GM18870 (cell line): ENCODE measurements around the gene DNASE2.
"Not testable (repeated sequence)": the region's sequence is repeated elsewhere in the genome, so short reads cannot be mapped to it uniquely, and the experiment has no call there.

ENCODE experiments used
- ATAC-seq: cut with Tn5 transposase; IDR thresholded peaks from one replicate; pipeline ENCODE4 v1.9.1; 2021; ENCODE audit warnings: moderate library complexity; ENCODE audit not compliant: unreplicated experiment

The DNASE2 gene, protein sequence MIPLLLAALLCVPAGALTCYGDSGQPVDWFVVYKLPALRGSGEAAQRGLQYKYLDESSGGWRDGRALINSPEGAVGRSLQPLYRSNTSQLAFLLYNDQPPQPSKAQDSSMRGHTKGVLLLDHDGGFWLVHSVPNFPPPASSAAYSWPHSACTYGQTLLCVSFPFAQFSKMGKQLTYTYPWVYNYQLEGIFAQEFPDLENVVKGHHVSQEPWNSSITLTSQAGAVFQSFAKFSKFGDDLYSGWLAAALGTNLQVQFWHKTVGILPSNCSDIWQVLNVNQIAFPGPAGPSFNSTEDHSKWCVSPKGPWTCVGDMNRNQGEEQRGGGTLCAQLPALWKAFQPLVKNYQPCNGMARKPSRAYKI

GRCh38 chr19:12881172-12881808, at the start of gene DNASE2:
DNASE2 (minus strand) TSS chr19:12881449; CDS start chr19:12881375, 74 bp downstream.
- ATAC-seq: peak; percentile 58

- no peak for ATAC-seq
These were observed 48.9 kb upstream of the DNASE2 start for GRCh38 chr19:12930002-12930645.

DNA sequence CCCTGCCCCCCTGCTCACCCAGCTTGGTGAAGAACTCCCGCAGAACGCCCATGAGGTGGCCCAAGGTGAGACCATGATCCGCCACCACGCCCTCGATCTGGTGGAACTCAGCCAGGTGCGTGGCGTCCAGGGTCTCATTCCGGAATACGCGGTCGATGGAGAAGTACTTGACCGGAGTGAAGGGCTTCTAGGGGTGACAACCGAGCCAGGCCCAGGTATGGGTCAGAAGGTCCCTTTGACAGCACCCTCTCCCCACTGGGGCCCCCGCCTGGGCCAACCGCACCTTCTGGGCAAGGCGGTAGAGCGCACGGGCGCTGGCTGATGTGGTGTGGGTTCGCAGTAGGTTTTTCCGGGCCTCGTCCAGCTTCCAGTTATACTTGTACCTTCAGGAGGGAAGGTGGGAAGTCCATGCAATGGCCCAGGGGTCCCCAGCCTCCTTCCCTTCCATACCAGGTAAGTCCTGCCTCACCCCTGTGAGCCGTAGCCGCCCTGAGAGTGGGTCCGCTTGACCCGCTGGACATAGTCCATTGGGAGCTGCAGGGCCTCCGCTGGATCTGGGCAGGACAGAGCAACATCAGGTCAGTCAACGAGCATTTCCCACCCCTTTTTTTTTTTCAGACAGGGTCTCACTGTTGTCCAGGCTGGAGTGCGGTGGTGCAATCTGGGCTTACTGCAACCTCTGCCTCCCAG, 43.5 kb upstream of the DNASE2 start:
- ATAC-seq: no peak

GRCh38 chr19:12922959-12923358, 41.7 kb upstream of the DNASE2 start:
- ATAC-seq: no peak

GRCh38 chr19:12921047-12921446, 39.8 kb upstream of the DNASE2 start:
- ATAC-seq: no peak

DNA sequence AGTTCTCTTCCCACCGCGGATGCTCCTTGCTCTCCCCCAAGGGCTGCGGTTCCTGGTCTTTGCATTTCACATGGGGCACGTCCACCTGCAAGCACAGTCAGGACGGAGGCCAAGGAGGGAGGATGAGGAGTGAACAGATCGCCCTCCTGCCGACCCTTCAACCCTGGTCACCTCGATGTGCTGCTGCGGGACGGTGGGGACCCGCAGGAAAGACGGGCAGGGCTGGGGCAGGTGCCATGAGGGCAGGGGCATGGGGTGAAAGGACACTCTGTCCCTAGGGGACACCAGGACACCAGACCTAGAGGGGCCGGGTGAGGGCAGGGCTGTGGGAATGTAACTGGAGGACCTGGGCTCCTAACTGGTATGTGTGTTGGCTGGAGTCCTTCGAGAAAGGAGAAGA, 37.0 kb upstream of the DNASE2 start:
- ATAC-seq: no peak

GRCh38 chr19:12915860-12916259, 34.6 kb upstream of the DNASE2 start:
- ATAC-seq: not testable (repeated sequence)

GRCh38 chr19:12913851-12914690, 32.8 kb upstream of the DNASE2 start:
- no peak for ATAC-seq

DNA sequence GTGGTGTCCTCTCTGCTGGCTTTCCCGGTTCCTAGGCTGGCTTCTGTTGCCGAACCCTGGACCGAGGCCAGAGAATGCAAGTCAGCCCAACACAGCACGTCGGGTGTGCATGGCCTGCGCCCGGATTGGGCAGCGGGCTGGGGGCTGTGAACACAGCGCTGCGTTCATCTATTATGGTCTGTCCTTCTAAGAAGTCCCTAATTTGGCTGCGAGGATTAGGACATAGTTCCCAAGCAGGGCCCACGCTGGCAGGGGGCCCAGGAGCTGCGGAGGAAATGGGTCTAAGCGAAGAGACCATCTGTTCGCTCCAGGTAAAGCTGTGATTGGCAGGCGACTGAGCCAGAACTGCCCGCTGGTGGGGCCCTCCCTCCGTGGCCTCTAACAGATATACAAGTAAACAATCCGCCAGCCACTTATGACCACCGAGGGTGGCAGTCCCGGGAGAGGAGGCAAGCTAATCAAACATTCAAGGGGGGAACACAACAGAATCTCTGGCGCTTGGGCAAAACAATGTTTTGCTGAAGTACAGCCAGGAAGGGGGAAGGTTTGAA, 31.8 kb upstream of the DNASE2 start:
- ATAC-seq: no peak

GRCh38 chr19:12912571-12912970, 31.3 kb upstream of the DNASE2 start:
- ATAC-seq: no peak

- ATAC-seq: no peak
These were observed 25.9 kb upstream of the DNASE2 start for GRCh38 chr19:12907166-12907565.

DNA sequence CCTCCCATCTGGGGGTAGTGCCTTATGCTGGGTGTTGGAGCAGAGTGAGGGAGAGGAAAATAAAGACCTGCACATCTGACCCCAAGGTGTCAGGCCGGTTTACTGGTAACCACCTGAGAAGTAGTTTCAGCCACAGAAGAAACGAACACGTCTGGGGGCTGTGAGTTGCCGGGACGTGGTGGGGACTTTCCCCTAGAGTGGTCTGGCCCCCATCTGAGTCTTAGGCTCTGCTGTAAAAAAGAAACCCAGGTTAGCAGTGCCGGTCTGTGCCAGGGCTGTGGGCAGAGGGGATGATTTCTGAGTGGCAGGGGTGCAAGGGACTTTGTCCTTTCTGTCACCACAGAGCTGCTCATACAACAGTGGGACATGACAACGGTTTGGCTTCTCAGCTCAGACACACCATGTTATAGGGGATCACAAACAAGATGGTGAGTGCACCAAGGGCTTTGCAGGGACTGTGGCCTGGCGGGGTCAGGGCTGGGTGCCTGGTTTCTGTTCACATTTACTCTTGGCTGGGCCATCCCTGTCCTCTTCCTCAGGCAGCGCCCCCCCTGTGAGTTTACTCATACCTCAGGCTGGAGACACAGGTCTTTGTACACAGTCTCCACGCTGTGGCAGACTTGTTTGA, 18.8 kb upstream of the DNASE2 start:
- peak; percentile 66 for ATAC-seq

- no peak for ATAC-seq
These were observed 15.2 kb upstream of the DNASE2 start for GRCh38 chr19:12896460-12896859.

- no peak for ATAC-seq
These were observed 12.3 kb upstream of the DNASE2 start for GRCh38 chr19:12893582-12893981.

DNA sequence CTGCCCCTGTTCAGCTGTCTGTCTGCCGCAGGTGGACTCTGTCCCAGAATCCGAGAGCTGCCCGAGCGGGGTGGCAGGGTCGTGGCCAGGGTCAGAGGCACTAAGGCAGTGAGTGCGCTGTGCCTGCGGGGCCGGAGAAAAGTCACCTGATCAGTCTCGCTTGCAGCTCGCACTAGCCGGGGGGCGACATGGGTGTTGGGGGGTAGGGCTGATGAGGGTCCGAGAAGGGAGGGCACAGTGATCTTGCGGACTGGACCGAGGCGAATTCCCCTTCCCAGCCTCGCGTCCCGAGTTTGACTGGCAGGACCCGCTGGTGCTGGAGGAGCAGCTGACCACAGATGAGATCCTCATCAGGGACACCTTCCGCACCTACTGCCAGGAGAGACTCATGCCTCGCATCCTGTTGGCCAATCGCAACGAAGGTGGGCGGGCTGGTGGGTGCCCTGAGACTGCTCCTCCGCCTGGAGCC, 10.3 kb upstream of the DNASE2 start:
- ATAC-seq: no peak

DNA sequence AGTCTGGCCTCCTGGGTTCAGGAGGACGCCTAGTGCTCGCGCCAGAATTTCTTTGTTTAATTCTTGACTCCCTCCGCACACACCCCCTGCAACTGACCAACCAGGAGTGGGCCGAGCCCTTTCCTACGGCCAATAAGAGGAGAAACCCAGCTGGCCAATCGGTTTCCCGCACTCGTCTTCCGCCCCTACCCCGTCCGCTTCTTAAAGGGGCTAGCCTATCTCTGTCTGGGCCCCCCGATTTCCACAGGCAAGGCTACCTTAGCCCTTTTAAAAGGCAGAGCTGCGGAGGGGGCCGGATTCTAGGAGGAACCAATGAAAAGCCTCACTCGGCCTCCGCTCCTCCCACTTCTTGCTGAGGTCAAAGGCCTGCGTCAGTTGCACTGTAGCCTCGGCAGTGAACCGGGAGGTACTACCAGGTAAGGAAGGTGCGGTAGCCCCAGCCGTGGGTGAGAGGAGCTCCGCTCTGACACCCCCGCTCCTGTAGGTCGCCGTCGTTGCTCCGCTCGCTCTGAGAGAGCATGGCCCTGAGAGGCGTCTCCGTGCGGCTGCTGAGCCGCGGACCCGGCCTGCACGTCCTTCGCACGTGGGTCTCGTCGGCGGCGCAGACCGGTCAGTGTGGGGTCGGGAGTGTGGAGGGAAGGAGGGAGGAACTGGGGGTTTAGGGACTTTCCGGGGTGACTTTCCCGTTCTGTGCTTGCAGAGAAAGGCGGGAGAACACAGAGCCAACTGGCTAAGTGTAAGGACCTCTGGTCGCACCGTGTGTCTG, 9.7 kb upstream of the DNASE2 start, which contains the start of gene GCDH:
Gene GCDH, plus strand, starts transcription at position 374 of the 766 bp plus-strand sequence. Its CDS starts 145 bp downstream, at position 519.
- peak; percentile 84 for ATAC-seq

DNA sequence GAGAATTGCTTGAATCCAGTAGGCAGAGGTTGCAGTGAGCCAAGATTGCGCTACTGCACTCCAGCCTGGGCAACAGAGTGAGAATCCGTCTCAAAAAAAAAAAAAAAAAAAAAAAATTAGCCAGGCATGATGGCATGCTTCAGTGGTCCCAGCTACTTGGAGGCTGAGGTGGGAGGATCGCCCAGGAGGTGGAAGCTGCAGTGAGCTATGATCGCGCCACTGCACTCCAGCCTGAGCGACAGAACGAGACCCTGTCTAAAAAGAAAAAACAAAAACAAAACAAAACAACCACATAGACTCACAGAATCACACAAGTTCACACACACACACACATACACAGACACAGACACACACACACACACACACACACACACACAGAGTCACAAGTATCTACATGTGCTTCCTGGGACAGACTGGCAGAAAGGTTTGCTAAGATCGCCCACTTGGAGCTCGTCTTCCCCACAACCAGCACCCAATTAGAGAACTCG, 9.1 kb upstream of the DNASE2 start:
- ATAC-seq: not testable (repeated sequence)

GRCh38 chr19:12888006-12888603, 6.9 kb upstream of the DNASE2 start:
- no peak for ATAC-seq
